ENCODE data around the gene ZC2HC1C. TPM values are rescaled to one million over a fixed set of nuclear protein-coding genes. Genes with fewer than 3 reads are reported as not detected.

ZC2HC1C gene
- total RNA-seq, 1 donor from 2014 or later: 10.5 TPM

GRCh38 chr14:75120541-75121291, 51.3 kb downstream of the ZC2HC1C start:
- Histone ChIP-seq H3K27me3 (ENCODE audit: low read depth) (no peaks in the 10 kb centered on the region), H3K4me1 (peaks cover 24% of the 10 kb centered on the region), H3K9me3 (replicated peaks) (no peaks in the 10 kb centered on the region), H3K27ac (replicated peaks) (no peak overlapping the region), H3K36me3 (peaks cover 59% of the 10 kb centered on the region), H3K4me3 (no peak overlapping the region)
- no peak for TF ChIP-seq CTCF (IDR thresholded peaks at IDR 0.05; ENCODE audit: borderline replicate concordance)
- intact Hi-C loops (cut with micrococcal nuclease): no loop called here
- DNase-seq: no peak

- H3K27me3 ChIP-seq (ENCODE audit: low read depth): no peaks in the 10 kb centered on the region
- no peaks in the 10 kb centered on the region for H3K9me3 ChIP-seq (replicated peaks)
- H3K27ac ChIP-seq (replicated peaks): no peak overlapping the region
- intact Hi-C loops (cut with micrococcal nuclease): no loop called here
- peaks cover 32% of the 10 kb centered on the region for H3K4me1 ChIP-seq
- no peak overlapping the region for H3K4me3 ChIP-seq
- H3K36me3 ChIP-seq: peaks cover 50% of the 10 kb centered on the region
- DNase-seq: no peak
- no peak for TF ChIP-seq CTCF (IDR thresholded peaks at IDR 0.05; ENCODE audit: borderline replicate concordance)
These were observed 52.1 kb downstream of the ZC2HC1C start for GRCh38 chr14:75121552-75121951.

- no peak for TF ChIP-seq CTCF (IDR thresholded peaks at IDR 0.05; ENCODE audit: borderline replicate concordance)
- Histone ChIP-seq H3K4me3 (no peak overlapping the region), H3K27me3 (ENCODE audit: low read depth) (no peaks in the 10 kb centered on the region), H3K4me1 (peaks cover 54% of the 10 kb centered on the region), H3K36me3 (peaks cover 26% of the 10 kb centered on the region), H3K9me3 (replicated peaks) (no peaks in the 10 kb centered on the region), H3K27ac (replicated peaks) (peak overlapping the region; percentile 34)
- intact Hi-C loops (cut with micrococcal nuclease): no loop called here
- no peak for DNase-seq
These were observed 54.5 kb downstream of the ZC2HC1C start for GRCh38 chr14:75123991-75124390.

- no peak overlapping the region for H3K27ac ChIP-seq (replicated peaks)
- peaks cover 10% of the 10 kb centered on the region for H3K36me3 ChIP-seq
- no peaks in the 10 kb centered on the region for H3K9me3 ChIP-seq (replicated peaks)
- no peaks in the 10 kb centered on the region for H3K27me3 ChIP-seq (ENCODE audit: low read depth)
- TF ChIP-seq CTCF (IDR thresholded peaks at IDR 0.05; ENCODE audit: borderline replicate concordance): no peak
- H3K4me3 ChIP-seq: peak overlapping the region; percentile 82
- H3K4me1 ChIP-seq: peaks cover 54% of the 10 kb centered on the region
- intact Hi-C loops (cut with micrococcal nuclease): no loop called here
- no peak for DNase-seq
These were observed 56.2 kb downstream of the ZC2HC1C start for GRCh38 chr14:75125617-75126016.

- intact Hi-C loops (cut with micrococcal nuclease): no loop called here
These were observed 56.7 kb downstream of the ZC2HC1C start for GRCh38 chr14:75126121-75126544.

More at GRCh38 chr14:75126121-75126544, 56.7 kb downstream of the ZC2HC1C start:
- Histone ChIP-seq H3K27me3 (ENCODE audit: low read depth) (no peaks in the 10 kb centered on the region), H3K27ac (replicated peaks) (peak overlapping the region; percentile 94), H3K9me3 (replicated peaks) (no peaks in the 10 kb centered on the region), H3K36me3 (peaks cover 6% of the 10 kb centered on the region), H3K4me1 (peaks cover 54% of the 10 kb centered on the region), H3K4me3 (peak overlapping the region; percentile 82)
- TF ChIP-seq CTCF (IDR thresholded peaks at IDR 0.05; ENCODE audit: borderline replicate concordance): no peak
- no peak for DNase-seq

Measured in left ventricle myocardium inferior (tissue), 1 donor.